ENCODE data around the gene SRP68.

SRP68 gene

GRCh38 chr17:76026714-76027158 lies 45.6 kb downstream of the SRP68 start:
- Histone ChIP-seq H3K4me1 (ENCODE audit: insufficient read depth, low read length, poor library complexity, severe bottlenecking) (peaks cover 24% of the 10 kb centered on the region), H3K36me3 (ENCODE audit: insufficient read depth, low read length) (no peaks in the 10 kb centered on the region), H3K27me3 (ENCODE audit: insufficient read depth, low read length, poor library complexity, severe bottlenecking) (no peaks in the 10 kb centered on the region), H3K9me3 (ENCODE audit: insufficient read depth, low read depth, low read length) (no peaks in the 10 kb centered on the region), H3K79me2 (ENCODE audit: insufficient read depth, low read length) (no peaks in the 10 kb centered on the region), H3K4me3 (ENCODE audit: low read length, poor library complexity, severe bottlenecking) (no peak overlapping the region), H2AFZ (ENCODE audit: low read length) (no peak overlapping the region), H3K9me2 (replicated peaks; ENCODE audit: low read depth, low read length) (no peaks in the 10 kb centered on the region), H3K4me2 (ENCODE audit: low read depth, low read length, poor library complexity, severe bottlenecking) (no peak overlapping the region), H3K9ac (ENCODE audit: low read depth, low read length, poor library complexity, severe bottlenecking) (no peak overlapping the region), H4K20me1 (ENCODE audit: insufficient read depth, low read length, poor library complexity, severe bottlenecking) (no peaks in the 10 kb centered on the region), H3F3A (ENCODE audit: low read depth) (peaks cover 5% of the 10 kb centered on the region; the same call in 1 of the 2 replicates)
- TF ChIP-seq CTCF (conservative IDR thresholded peaks at IDR 0.05; ENCODE audit: low read length) (no peak), EZH2phosphoT487 (IDR thresholded peaks at IDR 0.05; ENCODE audit: borderline replicate concordance) (no peak)

- Histone ChIP-seq H3K36me3 (ENCODE audit: insufficient read depth, low read length) (no peaks in the 10 kb centered on the region), H3K27me3 (ENCODE audit: insufficient read depth, low read length, poor library complexity, severe bottlenecking) (no peaks in the 10 kb centered on the region), H3K4me3 (ENCODE audit: low read length, poor library complexity, severe bottlenecking) (no peak overlapping the region), H3K4me1 (ENCODE audit: insufficient read depth, low read length, poor library complexity, severe bottlenecking) (peaks cover 20% of the 10 kb centered on the region), H3F3A (ENCODE audit: low read depth) (peaks cover 5% of the 10 kb centered on the region; the same call in 1 of the 2 replicates), H4K20me1 (ENCODE audit: insufficient read depth, low read length, poor library complexity, severe bottlenecking) (no peaks in the 10 kb centered on the region), H3K9ac (ENCODE audit: low read depth, low read length, poor library complexity, severe bottlenecking) (no peak overlapping the region), H3K79me2 (ENCODE audit: insufficient read depth, low read length) (no peaks in the 10 kb centered on the region), H3K9me2 (replicated peaks; ENCODE audit: low read depth, low read length) (no peaks in the 10 kb centered on the region), H2AFZ (ENCODE audit: low read length) (no peak overlapping the region), H3K9me3 (ENCODE audit: insufficient read depth, low read depth, low read length) (no peaks in the 10 kb centered on the region), H3K4me2 (ENCODE audit: low read depth, low read length, poor library complexity, severe bottlenecking) (no peak overlapping the region)
- TF ChIP-seq EZH2phosphoT487 (IDR thresholded peaks at IDR 0.05; ENCODE audit: borderline replicate concordance), result no peak
- no peak for TF ChIP-seq CTCF (conservative IDR thresholded peaks at IDR 0.05; ENCODE audit: low read length)
These were observed 47.0 kb downstream of the SRP68 start for GRCh38 chr17:76025294-76025693.

GRCh38 chr17:76024353-76024752 lies 48.0 kb downstream of the SRP68 start:
- H3K4me2 ChIP-seq (ENCODE audit: low read depth, low read length, poor library complexity, severe bottlenecking), result no peak overlapping the region
- peaks cover 22% of the 10 kb centered on the region for H3K4me1 ChIP-seq (ENCODE audit: insufficient read depth, low read length, poor library complexity, severe bottlenecking)
- no peak overlapping the region for H3K9ac ChIP-seq (ENCODE audit: low read depth, low read length, poor library complexity, severe bottlenecking)
- H3K9me2 ChIP-seq (replicated peaks; ENCODE audit: low read depth, low read length), result no peaks in the 10 kb centered on the region
- H4K20me1 ChIP-seq (ENCODE audit: insufficient read depth, low read length, poor library complexity, severe bottlenecking), result no peaks in the 10 kb centered on the region
- H3K4me3 ChIP-seq (ENCODE audit: low read length, poor library complexity, severe bottlenecking), result no peak overlapping the region
- H3K79me2 ChIP-seq (ENCODE audit: insufficient read depth, low read length), result no peaks in the 10 kb centered on the region
- H2AFZ ChIP-seq (ENCODE audit: low read length), result no peak overlapping the region
- H3K27me3 ChIP-seq (ENCODE audit: insufficient read depth, low read length, poor library complexity, severe bottlenecking), result no peaks in the 10 kb centered on the region
- no peaks in the 10 kb centered on the region for H3F3A ChIP-seq (ENCODE audit: low read depth)
- H3K36me3 ChIP-seq (ENCODE audit: insufficient read depth, low read length), result no peaks in the 10 kb centered on the region
- H3K9me3 ChIP-seq (ENCODE audit: insufficient read depth, low read depth, low read length), result no peaks in the 10 kb centered on the region
- no peak for TF ChIP-seq CTCF (conservative IDR thresholded peaks at IDR 0.05; ENCODE audit: low read length)
- TF ChIP-seq EZH2phosphoT487 (IDR thresholded peaks at IDR 0.05; ENCODE audit: borderline replicate concordance), result no peak
